Stimulated activated CD4-positive, alpha-beta T cell treated with anti-CD3 and anti-CD28 coated beads, TNF-alpha, amount 100 ng/mL, for 48 hours (primary cell): ENCODE data around the gene COQ9.

Experiments used
- DNase-seq, 3 donors: peaks; one replicate each; pipeline ENCODE4 v3.0.0-alpha.2; 2020; ENCODE audit warnings: low read depth in 3 of 3

The COQ9 gene

DNA sequence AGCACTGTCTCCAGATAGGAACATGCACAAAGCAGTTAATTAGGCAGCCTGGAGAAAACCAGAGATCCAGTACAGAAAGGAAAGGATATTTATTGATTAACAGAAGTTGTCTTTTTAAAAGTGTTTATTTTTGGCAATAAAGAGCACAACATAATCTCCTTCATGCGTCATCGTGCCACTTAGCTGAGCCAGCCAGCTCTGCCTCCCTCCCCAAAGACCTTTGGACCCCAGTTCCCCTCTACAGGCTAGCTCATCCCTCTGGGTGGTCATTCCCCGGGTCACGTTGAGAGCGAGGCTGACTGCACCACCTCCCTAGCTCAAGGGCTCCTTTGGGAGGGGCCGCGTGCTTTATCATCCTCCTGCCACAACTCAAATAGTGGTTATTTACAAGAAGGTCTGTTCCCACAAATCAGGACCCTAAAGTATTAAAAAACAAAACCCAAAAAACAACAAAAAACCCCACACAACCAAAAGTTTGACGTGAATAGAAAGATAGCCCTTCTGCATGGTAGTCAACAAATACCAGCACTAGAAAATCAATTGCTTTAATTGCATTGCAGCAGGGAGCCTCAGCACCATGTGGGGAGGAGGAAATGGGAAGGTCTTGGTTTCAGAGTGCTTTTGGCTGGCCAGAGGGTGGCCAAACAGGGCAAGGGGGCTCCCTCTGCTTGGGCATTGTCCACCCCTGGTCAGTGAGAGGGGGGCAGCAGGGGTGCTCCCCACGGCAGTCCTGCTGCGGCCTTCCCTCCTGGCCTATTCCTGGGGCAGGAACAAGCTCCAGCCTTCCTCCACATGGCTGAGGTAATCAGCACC, 24.8 kb downstream of the COQ9 start:
- no peak for DNase-seq

- DNase-seq = no peak
These were observed 25.4 kb downstream of the COQ9 start for GRCh38 chr16:57472665-57473060.

DNA sequence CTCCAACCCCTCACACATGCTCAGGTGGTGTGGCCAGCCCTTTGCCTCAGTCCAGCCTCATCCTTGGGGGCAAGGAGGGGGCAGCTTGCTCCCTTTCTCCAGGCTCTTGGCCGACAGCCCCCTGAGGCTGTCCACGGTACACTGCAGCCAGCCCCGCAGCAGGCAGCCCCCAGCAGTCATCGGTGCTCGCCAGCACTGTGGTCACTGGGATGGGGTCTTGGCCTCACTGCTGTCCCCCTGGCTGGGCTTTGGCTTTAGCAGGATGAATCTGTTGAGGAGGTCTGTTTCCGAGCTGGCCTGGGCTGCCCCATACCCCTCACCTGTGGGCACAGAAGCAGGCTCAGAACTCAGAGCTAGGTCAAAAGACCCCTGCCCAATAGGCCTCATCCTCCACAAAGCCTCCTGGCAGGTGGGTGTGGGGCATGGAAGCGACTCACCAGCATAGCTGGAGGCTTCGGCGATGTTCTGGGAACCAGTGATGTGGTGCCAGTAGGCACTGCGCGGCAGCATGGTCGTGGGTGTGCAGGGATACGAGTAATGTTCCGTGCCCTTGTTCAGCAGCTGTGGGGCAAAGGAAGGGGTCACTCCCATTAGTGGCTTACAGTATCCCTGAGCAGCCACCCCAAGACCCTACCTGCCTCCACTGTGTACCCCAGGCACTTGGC, 26.0 kb downstream of the COQ9 start:
- DNase-seq = no peak

- DNase-seq = no peak
These were observed 26.6 kb downstream of the COQ9 start for GRCh38 chr16:57473906-57474305.

- DNase-seq = no peak
These were observed 27.7 kb downstream of the COQ9 start for GRCh38 chr16:57474671-57475661.

DNA sequence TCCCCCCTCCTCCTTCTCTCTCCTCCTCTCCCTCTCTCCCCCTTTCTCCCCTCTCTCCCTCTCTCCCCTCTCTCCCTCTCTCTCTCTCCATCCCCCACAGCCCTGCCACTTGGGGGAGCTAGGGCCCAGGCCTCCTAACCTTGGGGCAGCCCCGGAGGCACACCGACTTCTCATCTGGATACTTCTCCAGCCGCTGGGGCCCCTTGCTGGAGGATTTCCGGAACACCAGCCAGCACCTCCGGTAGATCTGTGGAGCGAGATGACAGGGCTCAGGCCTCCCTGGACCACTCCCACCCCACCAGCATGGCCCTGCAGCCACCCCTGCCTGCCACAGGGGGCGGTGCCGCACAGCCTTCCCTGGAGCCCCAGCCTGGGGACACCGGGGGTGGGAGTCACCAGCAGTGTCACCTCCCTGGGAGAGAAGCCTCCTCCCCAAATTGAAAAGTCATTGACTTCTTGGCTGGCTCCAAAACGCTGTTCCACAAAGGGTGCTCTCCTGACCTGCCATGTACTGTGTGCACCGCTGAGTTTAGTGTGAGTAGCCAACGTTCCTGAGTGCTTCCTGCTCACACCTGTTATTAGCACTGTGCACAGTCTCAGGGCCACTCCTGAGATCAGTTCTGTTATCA, 28.5 kb downstream of the COQ9 start:
- DNase-seq = peak; percentile 47 to 81 (median 77)

GRCh38 chr16:57476546-57477410, 29.5 kb downstream of the COQ9 start:
- no peak for DNase-seq

- no peak for DNase-seq
These were observed 30.4 kb downstream of the COQ9 start for GRCh38 chr16:57477531-57478202.

- DNase-seq = no peak
These were observed 31.3 kb downstream of the COQ9 start for GRCh38 chr16:57478396-57479204.

- no peak for DNase-seq
These were observed 32.1 kb downstream of the COQ9 start for GRCh38 chr16:57479205-57479975.

DNA sequence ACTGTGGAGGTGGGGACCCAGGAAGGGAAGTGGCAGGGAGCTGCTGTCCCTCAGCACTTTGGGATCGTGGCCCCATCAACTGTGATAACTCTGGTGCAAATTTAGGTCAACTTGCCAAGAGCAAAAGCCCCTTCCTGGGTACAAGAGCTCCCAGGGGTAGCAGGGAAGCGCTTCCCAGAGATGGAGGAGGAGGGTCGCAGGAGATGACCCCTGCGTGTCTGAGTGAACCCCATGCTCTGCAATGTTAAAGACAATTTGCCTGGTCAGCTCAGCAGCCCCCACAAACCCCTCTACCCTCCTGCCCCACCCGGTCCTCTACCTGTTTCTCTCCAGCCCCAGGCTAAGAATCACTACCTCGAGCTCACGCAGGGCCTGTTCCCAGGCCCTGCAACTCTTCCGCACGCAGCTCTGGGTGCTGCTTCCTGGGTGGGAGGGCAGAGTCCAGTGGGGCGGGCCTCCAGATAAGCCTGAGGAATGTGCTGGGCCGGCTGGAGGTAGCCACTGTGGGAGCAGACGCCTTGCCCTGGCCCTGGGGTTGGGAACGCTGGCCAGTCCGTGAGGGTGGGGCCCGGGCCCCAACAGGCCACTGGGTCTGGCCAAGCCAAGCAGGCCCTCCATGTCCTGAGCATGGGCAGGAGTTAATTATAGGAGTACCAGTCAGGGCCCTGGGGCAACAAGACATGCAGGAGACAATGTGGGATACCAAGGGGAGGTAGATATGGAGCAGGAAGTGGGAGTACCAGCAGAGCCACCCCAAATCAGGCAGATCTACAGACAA, 32.9 kb downstream of the COQ9 start:
- DNase-seq = no peak

DNA sequence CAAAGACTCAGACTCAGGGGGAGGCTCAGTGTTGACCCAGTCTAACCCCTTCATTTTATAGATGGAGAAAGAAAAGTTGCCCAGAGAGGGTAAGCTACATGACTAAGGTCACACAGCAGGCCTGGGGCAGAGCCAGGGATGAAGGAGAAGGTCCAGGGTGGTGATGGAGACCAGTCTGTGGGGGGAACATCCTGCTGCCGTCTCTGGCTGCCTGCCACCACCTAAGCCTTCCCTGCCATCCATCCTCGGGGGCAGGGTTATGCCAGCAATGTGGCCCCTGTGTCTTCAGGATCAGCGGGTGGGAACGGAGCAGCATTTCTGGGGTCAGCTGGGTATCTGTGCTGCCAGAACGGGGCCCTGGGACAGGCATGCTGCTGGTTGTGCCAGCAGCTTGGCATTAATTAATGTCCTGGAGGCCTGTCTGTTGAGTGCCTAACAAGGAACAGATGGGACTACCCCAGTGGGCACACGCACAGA, 33.5 kb downstream of the COQ9 start:
- DNase-seq = no peak

GRCh38 chr16:57481421-57481820, 34.1 kb downstream of the COQ9 start:
- DNase-seq = no peak

- no peak for DNase-seq
These were observed 35.7 kb downstream of the COQ9 start for GRCh38 chr16:57482845-57483545.

GRCh38 chr16:57483725-57484514, 36.6 kb downstream of the COQ9 start:
- DNase-seq = no peak

DNA sequence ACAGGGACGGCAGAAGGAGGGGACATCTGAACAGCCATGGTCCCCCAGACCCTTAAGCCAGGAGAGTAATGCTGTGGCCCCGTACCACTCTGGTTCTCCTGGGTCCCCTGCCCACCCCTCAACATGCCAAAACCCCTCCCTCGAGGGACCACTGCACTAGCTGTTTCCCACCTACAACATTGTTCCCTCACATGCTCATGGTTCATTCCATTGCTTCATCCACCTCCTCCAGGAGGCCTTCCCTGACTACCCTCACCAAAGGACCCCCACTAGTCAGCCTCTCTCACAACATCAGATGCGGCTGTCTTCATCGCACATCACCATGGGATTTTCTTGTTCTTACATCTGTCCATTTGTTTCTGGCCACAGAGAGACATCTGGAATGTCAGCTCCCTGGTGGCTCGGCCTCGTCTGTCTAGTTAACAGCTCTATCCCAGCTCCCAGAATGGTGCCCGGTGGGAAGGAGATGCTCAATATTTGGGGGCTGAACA, 37.3 kb downstream of the COQ9 start:
- DNase-seq = no peak
